GM12872 (cell line): Measurements from ENCODE around the gene CFAP52.

Experiments used
- TF ChIP-seq, protein P1 (sequence below): IDR thresholded peaks from 3 replicates; pipeline ENCODE4 v1.5.1; 2011; ENCODE audit warnings: low read depth, mild to moderate bottlenecking, low read length, moderate library complexity; ENCODE audit not compliant: insufficient read depth

Gene CFAP52

DNA sequence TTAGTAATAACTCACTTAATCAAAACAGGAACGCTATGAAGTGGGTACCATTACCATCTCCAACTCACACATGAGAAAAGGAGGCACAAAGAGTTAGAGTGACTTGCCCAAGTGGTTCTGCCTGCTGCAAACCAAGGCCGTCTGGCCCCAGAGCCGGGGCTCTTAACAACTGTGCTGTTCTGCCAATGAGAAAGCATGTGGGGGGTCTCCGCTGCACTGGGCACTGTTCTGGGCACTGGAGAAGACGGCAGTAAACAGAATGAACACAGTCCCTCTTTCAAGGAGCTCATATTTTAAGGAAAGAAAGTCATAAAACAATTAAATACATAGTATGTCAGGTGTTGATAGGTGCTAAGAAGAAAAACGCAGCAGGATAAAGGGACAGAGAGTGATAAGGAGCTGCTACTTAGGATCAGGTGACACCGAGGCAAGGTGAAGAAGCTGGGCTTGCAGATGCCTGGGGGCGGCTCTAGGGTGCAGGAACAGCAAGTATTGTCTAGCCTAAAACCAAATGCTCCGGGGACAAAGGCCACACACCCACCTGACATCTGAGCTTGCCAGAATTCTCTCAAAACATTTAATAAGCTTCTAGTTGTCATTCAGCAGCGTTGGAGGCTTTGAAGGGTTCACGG is 7.4 kb upstream of the CFAP52 start:
- TF ChIP-seq, protein P1, sequence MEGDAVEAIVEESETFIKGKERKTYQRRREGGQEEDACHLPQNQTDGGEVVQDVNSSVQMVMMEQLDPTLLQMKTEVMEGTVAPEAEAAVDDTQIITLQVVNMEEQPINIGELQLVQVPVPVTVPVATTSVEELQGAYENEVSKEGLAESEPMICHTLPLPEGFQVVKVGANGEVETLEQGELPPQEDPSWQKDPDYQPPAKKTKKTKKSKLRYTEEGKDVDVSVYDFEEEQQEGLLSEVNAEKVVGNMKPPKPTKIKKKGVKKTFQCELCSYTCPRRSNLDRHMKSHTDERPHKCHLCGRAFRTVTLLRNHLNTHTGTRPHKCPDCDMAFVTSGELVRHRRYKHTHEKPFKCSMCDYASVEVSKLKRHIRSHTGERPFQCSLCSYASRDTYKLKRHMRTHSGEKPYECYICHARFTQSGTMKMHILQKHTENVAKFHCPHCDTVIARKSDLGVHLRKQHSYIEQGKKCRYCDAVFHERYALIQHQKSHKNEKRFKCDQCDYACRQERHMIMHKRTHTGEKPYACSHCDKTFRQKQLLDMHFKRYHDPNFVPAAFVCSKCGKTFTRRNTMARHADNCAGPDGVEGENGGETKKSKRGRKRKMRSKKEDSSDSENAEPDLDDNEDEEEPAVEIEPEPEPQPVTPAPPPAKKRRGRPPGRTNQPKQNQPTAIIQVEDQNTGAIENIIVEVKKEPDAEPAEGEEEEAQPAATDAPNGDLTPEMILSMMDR = no peak

DNA sequence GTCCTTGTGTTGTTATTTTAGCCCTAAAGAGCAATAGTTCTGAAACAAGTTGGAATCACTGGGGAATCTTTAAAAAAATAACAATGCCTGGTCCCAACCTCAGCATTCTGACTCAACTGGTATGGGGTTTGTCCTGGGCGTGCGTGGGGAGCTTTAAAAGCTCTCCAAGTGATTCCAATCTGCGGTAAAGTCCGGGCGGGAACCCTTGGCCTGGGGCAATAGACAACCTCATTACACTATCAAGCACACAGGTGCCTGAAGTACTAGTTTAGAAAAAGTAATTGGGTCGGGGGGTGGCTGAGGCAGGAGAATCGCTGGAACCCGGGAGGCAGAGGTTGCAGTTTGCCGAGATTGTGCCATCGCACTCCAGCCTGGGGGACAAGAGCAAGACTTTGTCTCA is 5.2 kb upstream of the CFAP52 start:
- TF ChIP-seq, protein P1 = no peak

- TF ChIP-seq, protein P1 = no peak
These were observed 901 bp upstream of the CFAP52 start, which contains the start of gene STX8 for GRCh38 chr17:9575381-9576101. STX8 (minus strand) TSS chr17:9575820; CDS start chr17:9575808, 12 bp downstream.

GRCh38 chr17:9577373-9577709 is 899 bp downstream of the CFAP52 start:
- TF ChIP-seq, protein P1 = no peak

DNA sequence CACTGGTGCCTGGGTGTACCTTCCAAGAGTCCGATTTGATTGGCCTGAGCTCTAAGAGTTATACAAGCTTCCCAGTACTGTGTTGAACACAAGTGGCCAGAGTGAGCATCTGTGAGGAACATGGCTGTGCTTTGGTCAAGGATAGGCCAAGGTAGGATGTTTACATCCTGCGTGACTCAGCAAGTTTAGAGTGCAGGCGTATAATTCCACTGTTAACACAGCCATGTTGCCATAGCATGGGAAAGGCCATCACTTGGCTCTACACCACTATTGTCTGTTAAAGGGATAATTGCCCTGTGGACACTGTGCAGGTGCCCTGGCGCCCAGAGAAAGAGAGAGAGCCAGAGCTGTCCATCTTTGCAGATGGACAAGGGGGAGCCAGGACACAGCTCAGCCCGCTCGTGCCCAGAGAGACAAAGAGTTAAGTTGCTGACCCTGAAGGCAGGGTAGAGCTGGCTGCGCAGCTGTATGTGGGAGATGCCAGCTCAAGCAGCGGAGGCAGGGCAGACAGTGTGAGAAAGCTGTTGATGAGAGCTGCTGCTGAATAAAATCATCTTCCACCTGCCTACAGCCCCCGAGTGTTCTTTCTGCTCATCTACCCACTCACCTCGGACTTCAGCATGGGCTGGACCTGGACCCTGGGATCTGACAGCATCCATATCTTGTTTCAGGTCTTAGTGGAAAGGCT is 11.7 kb downstream of the CFAP52 start:
- TF ChIP-seq, protein P1 = no peak

GRCh38 chr17:9594065-9594464 is 17.6 kb downstream of the CFAP52 start:
- TF ChIP-seq, protein P1 = no peak

- TF ChIP-seq, protein P1 = no peak
These were observed 22.2 kb downstream of the CFAP52 start for GRCh38 chr17:9598661-9599060.
